K562 (cell line): ENCODE data around the gene AZU1. TPM values are rescaled to one million over a fixed set of nuclear protein-coding genes. Genes with fewer than 3 reads are reported as not detected.

Source experiments
- microRNA counts: library from miRNA; unstranded; fragments of <30 nt; microRNA quantifications from one replicate; lab custom pipeline; 2016
- microRNA-seq: library from miRNA; unstranded; fragments of <30 nt; microRNA quantifications from one replicate; pipeline ENCODE4, GENCODE V29; 2018; ENCODE audit warnings: borderline microRNAs expressed
- polyA plus RNA-seq, 8 experiments: library from polyadenylated mRNA; depleted of rRNA in 4 of 8; stranded (reverse) in 5 of 8; unstranded in 3 of 8; fragments of >200 nt; fragmentation: Nextera tagmentation in 2 of 8; fragmentation: Illumina TruSeq in 1 of 8; extraction: Ambion mirVana in 2 of 8; extraction: Trizol in 1 of 8; gene quantifications; 2 replicates each; pipeline versions ENCODE4 v1.2.1 to v1.2.3, GENCODE V29; 2011 to 2014; ENCODE audit warnings: inconsistent platforms in 1 of 8, missing spikeins in 1 of 8
- small RNA-seq: library from RNA; depleted of rRNA; stranded (forward); fragments of <200 nt; gene quantifications from one replicate; pipeline ENCODE3, GENCODE V24; 2014
- total RNA-seq, 7 experiments: library from RNA; depleted of rRNA in 6 of 7; stranded (reverse); fragments of >200 nt in 6 of 7; fragmentation: Illumina TruSeq in 2 of 7; extraction: Trizol in 2 of 7; gene quantifications; 2 replicates each; pipeline versions ENCODE4 v1.2.1 to v1.2.3, GENCODE V29; 2011 to 2021; ENCODE audit warnings: low replicate concordance in 1 of 7

Gene AZU1
- total and polyA plus RNA-seq, 9 of the 15 experiments (the other 6 are each of a cell fraction or from before 2014, with no cell fraction given), result 0.29 to 1.9 (median 0.59) TPM; not detected in 3

MicroRNA genes within 50 kb of the gene (microRNA counts, 767-probe panel; counts per million panel counts)
- 870 counts per million, percentile 17 among the panel's probes with 10 or more counts for microRNA hsa-miR-3187-3p (lab: Ali Mortazavi, UCI)

Small RNA genes lying within 50 kb of the gene (microRNA-seq; reads per million reads assigned to microRNA genes)
- gene MIR3187 (33.6 reads per million, percentile 71 among the genes with 10 or more reads in this experiment), gene MIR4745 (3.6 reads per million, percentile 40 among the genes with 10 or more reads in this experiment)

Small RNA genes lying within 50 kb of the gene (small RNA-seq; reads per million reads assigned to genes)
- not detected for gene MIR3187

Other genes with a start within 250 kb of the AZU1 start
Only the 7 nearest of the 25 such genes appear.
- gene PTBP1, start 30.4 kb upstream of the AZU1 start, total RNA-seq (2014; rRNA removed), result 237 and 443 TPM in 2 replicates
- 234 TPM in 2 replicates for gene PTBP1, start 30.4 kb upstream of the AZU1 start, total RNA-seq (2014; rRNA removed; fragmentation: Illumina TruSeq; extraction: Trizol)
- 183 and 187 TPM in 2 replicates for gene PTBP1, start 30.4 kb upstream of the AZU1 start, total RNA-seq (2015; rRNA removed; fragmentation: Illumina TruSeq; extraction: Trizol)
- 751 and 759 TPM in 2 replicates for gene PTBP1, start 30.4 kb upstream of the AZU1 start, total RNA-seq (2021)
- gene PTBP1, start 30.4 kb upstream of the AZU1 start, polyA plus RNA-seq (2011; rRNA removed), result 131 and 357 TPM in 2 replicates
- 413 and 465 TPM in 2 replicates for gene PTBP1, start 30.4 kb upstream of the AZU1 start, polyA plus RNA-seq (2014; fragmentation: Illumina TruSeq; extraction: Trizol)
- 10 to 100 TPM; 14.0 to 18.1 TPM for gene PTBP1, start 30.4 kb upstream of the AZU1 start, polyA plus RNA-seq (2014; fragmentation: Nextera tagmentation; extraction: Ambion mirVana)
- gene PTBP1, start 30.4 kb upstream of the AZU1 start, polyA plus RNA-seq (2014; rRNA removed), result 291 and 296 TPM in 2 replicates
- 28.6 and 30.5 TPM in 2 replicates for gene PLPPR3, start 5.9 kb upstream of the AZU1 start, total RNA-seq (2014; rRNA removed)
- 1.8 and 2.3 TPM in 2 replicates for gene PLPPR3, start 5.9 kb upstream of the AZU1 start, total RNA-seq (2014; rRNA removed; fragmentation: Illumina TruSeq; extraction: Trizol)
- gene PLPPR3, start 5.9 kb upstream of the AZU1 start, total RNA-seq (2015; rRNA removed; fragmentation: Illumina TruSeq; extraction: Trizol), result 8.6 and 10.1 TPM in 2 replicates
- gene PLPPR3, start 5.9 kb upstream of the AZU1 start, total RNA-seq (2021), result 40.4 and 48.2 TPM in 2 replicates
- gene PLPPR3, start 5.9 kb upstream of the AZU1 start, polyA plus RNA-seq (2011; rRNA removed), result 12.8 and 19.0 TPM in 2 replicates
- 2.2 and 7.8 TPM in 2 replicates for gene PLPPR3, start 5.9 kb upstream of the AZU1 start, polyA plus RNA-seq (2014; fragmentation: Illumina TruSeq; extraction: Trizol)
- under 1 TPM; 0.01 to 0.08 TPM for gene PLPPR3, start 5.9 kb upstream of the AZU1 start, polyA plus RNA-seq (2014; fragmentation: Nextera tagmentation; extraction: Ambion mirVana)
- gene PLPPR3, start 5.9 kb upstream of the AZU1 start, polyA plus RNA-seq (2014; rRNA removed), result 19.4 and 21.8 TPM in 2 replicates
- gene PRTN3, start 13.2 kb downstream of the AZU1 start, total RNA-seq (2014; rRNA removed), result 0.14 and 0.69 TPM in 2 replicates
- 0.19 TPM in 1 of 2 replicates, not detected in the other for gene PRTN3, start 13.2 kb downstream of the AZU1 start, total RNA-seq (2014; rRNA removed; fragmentation: Illumina TruSeq; extraction: Trizol)
- 0.36 and 0.41 TPM in 2 replicates for gene PRTN3, start 13.2 kb downstream of the AZU1 start, total RNA-seq (2015; rRNA removed; fragmentation: Illumina TruSeq; extraction: Trizol)
- 0.60 and 0.86 TPM in 2 replicates for gene PRTN3, start 13.2 kb downstream of the AZU1 start, total RNA-seq (2021)
- gene PRTN3, start 13.2 kb downstream of the AZU1 start, polyA plus RNA-seq (2011; rRNA removed), result 0.60 and 1.4 TPM in 2 replicates
- gene PRTN3, start 13.2 kb downstream of the AZU1 start, polyA plus RNA-seq (2014; fragmentation: Illumina TruSeq; extraction: Trizol), result 0.25 and 0.43 TPM in 2 replicates
- not detected for gene PRTN3, start 13.2 kb downstream of the AZU1 start, polyA plus RNA-seq (2014; fragmentation: Nextera tagmentation; extraction: Ambion mirVana)
- 0.50 TPM in 1 of 2 replicates, not detected in the other for gene PRTN3, start 13.2 kb downstream of the AZU1 start, polyA plus RNA-seq (2014; rRNA removed)
- gene ELANE, start 24.5 kb downstream of the AZU1 start, total RNA-seq (2014; rRNA removed), result 0.37 TPM in 1 of 2 replicates, not detected in the other
- not detected in 2 replicates for gene ELANE, start 24.5 kb downstream of the AZU1 start, total RNA-seq (2014; rRNA removed; fragmentation: Illumina TruSeq; extraction: Trizol)
- not detected in 2 replicates for gene ELANE, start 24.5 kb downstream of the AZU1 start, total RNA-seq (2015; rRNA removed; fragmentation: Illumina TruSeq; extraction: Trizol)
- not detected in 2 replicates for gene ELANE, start 24.5 kb downstream of the AZU1 start, total RNA-seq (2021)
- not detected in 2 replicates for gene ELANE, start 24.5 kb downstream of the AZU1 start, polyA plus RNA-seq (2011; rRNA removed)
- not detected in 2 replicates for gene ELANE, start 24.5 kb downstream of the AZU1 start, polyA plus RNA-seq (2014; fragmentation: Illumina TruSeq; extraction: Trizol)
- not detected for gene ELANE, start 24.5 kb downstream of the AZU1 start, polyA plus RNA-seq (2014; fragmentation: Nextera tagmentation; extraction: Ambion mirVana)
- gene ELANE, start 24.5 kb downstream of the AZU1 start, polyA plus RNA-seq (2014; rRNA removed), result not detected in 2 replicates
- gene CFD, start 31.8 kb downstream of the AZU1 start, total RNA-seq (2014; rRNA removed), result 59.4 and 80.2 TPM in 2 replicates
- 3.1 TPM in 2 replicates for gene CFD, start 31.8 kb downstream of the AZU1 start, total RNA-seq (2014; rRNA removed; fragmentation: Illumina TruSeq; extraction: Trizol)
- 7.6 and 9.6 TPM in 2 replicates for gene CFD, start 31.8 kb downstream of the AZU1 start, total RNA-seq (2015; rRNA removed; fragmentation: Illumina TruSeq; extraction: Trizol)
- gene CFD, start 31.8 kb downstream of the AZU1 start, total RNA-seq (2021), result 49.3 and 50.9 TPM in 2 replicates
- 8.5 and 12.1 TPM in 2 replicates for gene CFD, start 31.8 kb downstream of the AZU1 start, polyA plus RNA-seq (2011; rRNA removed)
- 2.6 and 3.6 TPM in 2 replicates for gene CFD, start 31.8 kb downstream of the AZU1 start, polyA plus RNA-seq (2014; fragmentation: Illumina TruSeq; extraction: Trizol)
- under 1 TPM; 0.52 to 0.63 TPM for gene CFD, start 31.8 kb downstream of the AZU1 start, polyA plus RNA-seq (2014; fragmentation: Nextera tagmentation; extraction: Ambion mirVana)
- 52.0 and 54.1 TPM in 2 replicates for gene CFD, start 31.8 kb downstream of the AZU1 start, polyA plus RNA-seq (2014; rRNA removed)
- 15.6 and 22.1 TPM in 2 replicates for gene MED16, start 65.3 kb downstream of the AZU1 start, total RNA-seq (2014; rRNA removed)
- gene MED16, start 65.3 kb downstream of the AZU1 start, total RNA-seq (2014; rRNA removed; fragmentation: Illumina TruSeq; extraction: Trizol), result 1.2 and 1.8 TPM in 2 replicates
- gene MED16, start 65.3 kb downstream of the AZU1 start, total RNA-seq (2015; rRNA removed; fragmentation: Illumina TruSeq; extraction: Trizol), result 8.6 and 9.3 TPM in 2 replicates
- gene MED16, start 65.3 kb downstream of the AZU1 start, total RNA-seq (2021), result 59.6 and 59.9 TPM in 2 replicates
- 10.3 and 26.2 TPM in 2 replicates for gene MED16, start 65.3 kb downstream of the AZU1 start, polyA plus RNA-seq (2011; rRNA removed)
- gene MED16, start 65.3 kb downstream of the AZU1 start, polyA plus RNA-seq (2014; fragmentation: Illumina TruSeq; extraction: Trizol), result 7.1 and 20.0 TPM in 2 replicates
- gene MED16, start 65.3 kb downstream of the AZU1 start, polyA plus RNA-seq (2014; fragmentation: Nextera tagmentation; extraction: Ambion mirVana), result 1 to 10 TPM in 1 of 2 experiments, under 1 TPM in 1; 0.89 to 1.3 TPM
- 21.2 and 30.2 TPM in 2 replicates for gene MED16, start 65.3 kb downstream of the AZU1 start, polyA plus RNA-seq (2014; rRNA removed)
- gene RNU6-9, start 65.6 kb downstream of the AZU1 start, total RNA-seq (2014; rRNA removed), result not detected in 2 replicates
- gene RNU6-9, start 65.6 kb downstream of the AZU1 start, total RNA-seq (2014; rRNA removed; fragmentation: Illumina TruSeq; extraction: Trizol), result not detected in 2 replicates
- gene RNU6-9, start 65.6 kb downstream of the AZU1 start, total RNA-seq (2015; rRNA removed; fragmentation: Illumina TruSeq; extraction: Trizol), result not detected in 2 replicates
- not detected in 2 replicates for gene RNU6-9, start 65.6 kb downstream of the AZU1 start, total RNA-seq (2021)
- gene RNU6-9, start 65.6 kb downstream of the AZU1 start, polyA plus RNA-seq (2011; rRNA removed), result not detected in 2 replicates
- gene RNU6-9, start 65.6 kb downstream of the AZU1 start, polyA plus RNA-seq (2014; fragmentation: Illumina TruSeq; extraction: Trizol), result not detected in 2 replicates
- gene RNU6-9, start 65.6 kb downstream of the AZU1 start, polyA plus RNA-seq (2014; fragmentation: Nextera tagmentation; extraction: Ambion mirVana), result not detected
- gene RNU6-9, start 65.6 kb downstream of the AZU1 start, polyA plus RNA-seq (2014; rRNA removed), result not detected in 2 replicates